A673 (cell line): Measurements from ENCODE around the gene KLF7.

Experiments used
- CTCF ChIP-seq: fragments of 300-800, 200-600 bp; sonication (generic); conservative IDR thresholded peaks from 2 replicates; pipeline ENCODE4 v1.5.1; 2017; ENCODE audit warnings: low read depth, mild to moderate bottlenecking, antibody characterized with exemption, low read length, moderate library complexity, mixed read lengths
- EZH2 ChIP-seq: fragments of 200-600 bp; sonication (generic); IDR thresholded peaks from 2 replicates; pipeline ENCODE4 v1.6.1; 2017; ENCODE audit warnings: borderline replicate concordance, low read depth, mild to moderate bottlenecking, mixed read lengths, antibody characterized with exemption, low read length; ENCODE audit not compliant: poor library complexity, severe bottlenecking

GRCh38 chr2:207165121-207166038, at the start of gene KLF7:
- no peak for TF ChIP-seq CTCF
- no peak for TF ChIP-seq EZH2
